Esophagus squamous epithelium (tissue), 5 donors: ENCODE results near the gene CEP112. TPM values are rescaled to one million over a fixed set of nuclear protein-coding genes. Genes with fewer than 3 reads are reported as not detected.
"Not testable (repeated sequence)": the region's sequence is repeated elsewhere in the genome, so short reads cannot be mapped to it uniquely, and the experiment has no call there.

Source experiments
- DNase-seq: peaks from one replicate; lab custom pipeline; 2025; lab: John Stamatoyannopoulos, UW
- H3K27ac ChIP-seq, 4 donors: fragments of 200-600 bp; sonication (generic); one replicate each; pipeline ENCODE4 v1.5.1; 2016 to 2019; ENCODE audit warnings: mild to moderate bottlenecking in 1 of 4
- H3K27me3 ChIP-seq, 4 donors: fragments of 200-600 bp; sonication (generic); 1 replicate in 3 of 4; 2 replicates in 1 of 4; pipeline versions ENCODE4 v1.5.1 to v1.6.0; 2017 to 2021; ENCODE audit warnings: antibody characterized with exemption in 1 of 4
- H3K36me3 ChIP-seq, 3 donors: fragments of 200-600 bp; sonication (generic); one replicate each; pipeline ENCODE4 v1.5.1; 2016 to 2019
- H3K4me1 ChIP-seq, 3 donors: fragments of 200-600 bp; sonication (generic); one replicate each; pipeline ENCODE4 v1.5.1; 2017 to 2019
- H3K4me3 ChIP-seq, 4 donors: fragments of 200-600 bp; sonication (generic); 1 replicate in 3 of 4; 2 replicates in 1 of 4; pipeline ENCODE4 v1.5.1; 2016 to 2019; ENCODE audit warnings: mild to moderate bottlenecking in 2 of 4, moderate library complexity in 1 of 4
- H3K9me3 ChIP-seq, 3 donors: fragments of 200-600 bp; sonication (generic); one replicate each; pipeline ENCODE4 v1.5.1; 2016 to 2019
- CTCF ChIP-seq, 6 experiments: fragments of 450-650 bp in 4 of 6; fragments of 200-600 bp in 2 of 6; sonication (generic) in 2 of 6; IDR thresholded peaks; one replicate each; pipeline ENCODE4 v1.5.1; 2016 to 2019; ENCODE audit warnings: antibody characterized with exemption in 6 of 6, mild to moderate bottlenecking in 4 of 6, moderate library complexity in 4 of 6
- POLR2A ChIP-seq, 4 donors: fragments of 450-650 bp; IDR thresholded peaks; one replicate each; pipeline ENCODE4 v1.6.1; 2017; ENCODE audit warnings: antibody characterized with exemption in 4 of 4, mild to moderate bottlenecking in 4 of 4, moderate library complexity in 3 of 4
- WGBS, 2 donors: methylation state at CpG; one replicate each; pipeline ENCODE4 v1.1.5; 2018; 5-methylcytosine and 5-hydroxymethylcytosine counted together
- intact Hi-C: fragments of 100-400 bp; cut with DNase I; formaldehyde crosslinking; loops from one replicate; pipeline ENCODE4 v1.15.0; 2022
- total RNA-seq, 4 donors: library from RNA; depleted of rRNA; stranded (reverse); fragments of >200 nt; gene quantifications; one replicate each; pipeline ENCODE4 v1.1.0, GENCODE V29; 2016
- donor health status: DM: yes; HTN: yes; CAD: no.

Gene CEP112
- total RNA-seq, 4 donors from 2014 or later, result 2.5 to 10.9 (median 6.4) TPM

GRCh38 chr17:65817951-65818350 lies 374.0 kb downstream of the CEP112 start:
- Histone ChIP-seq H3K9me3 (no peaks in the 10 kb centered on the region), H3K4me3 (no peak overlapping the region), H3K27ac (no peak overlapping the region), H3K36me3 (no peaks in the 10 kb centered on the region), H3K4me1 (no peaks in the 10 kb centered on the region), H3K27me3 (no peaks in the 10 kb centered on the region)
- intact Hi-C loops, result no loop called here
- WGBS, 2 donors, result 86 to 91% methylated on average over 4 of the region's 4 CpGs
- DNase-seq, result no peak
- no peak for TF ChIP-seq CTCF (IDR thresholded peaks at IDR 0.05)
- TF ChIP-seq POLR2A (IDR thresholded peaks at IDR 0.05), result no peak

- Histone ChIP-seq H3K27ac (no peak overlapping the region), H3K9me3 (no peaks in the 10 kb centered on the region), H3K36me3 (no peaks in the 10 kb centered on the region), H3K4me3 (no peak overlapping the region), H3K27me3 (no peaks in the 10 kb centered on the region), H3K4me1 (no peaks in the 10 kb centered on the region)
- TF ChIP-seq POLR2A (IDR thresholded peaks at IDR 0.05), result no peak
- no peak for TF ChIP-seq CTCF (IDR thresholded peaks at IDR 0.05)
- intact Hi-C loops, result no loop called here
- 63 to 67% methylated on average over 1 of the region's 1 CpG for WGBS, 2 donors
- DNase-seq, result no peak
Observed at GRCh38 chr17:65814418-65814817, 377.5 kb downstream of the CEP112 start.

- Histone ChIP-seq H3K4me3 (no peak overlapping the region), H3K27ac (no peak overlapping the region), H3K36me3 (no peaks in the 10 kb centered on the region), H3K4me1 (no peaks in the 10 kb centered on the region), H3K9me3 (peaks cover 0 to 3% (median 0%) of the 10 kb centered on the region in 3 donors), H3K27me3 (no peaks in the 10 kb centered on the region)
- no peak for DNase-seq
- intact Hi-C loops, result no loop called here
- TF ChIP-seq CTCF (IDR thresholded peaks at IDR 0.05) (no peak), POLR2A (IDR thresholded peaks at IDR 0.05) (no peak)
- 66 to 70% methylated on average over 3 of the region's 3 CpGs for WGBS, 2 donors
Observed at GRCh38 chr17:65813306-65813705, 378.6 kb downstream of the CEP112 start.

- H3K27me3 ChIP-seq, result no peaks in the 10 kb centered on the region
- no peak overlapping the region for H3K27ac ChIP-seq
- WGBS, 2 donors, result 56 to 63% methylated on average over 3 of the region's 3 CpGs
- peaks cover 0 to 14% (median 8%) of the 10 kb centered on the region in 3 donors for H3K9me3 ChIP-seq
- no peak for DNase-seq
- intact Hi-C loops, result no loop called here
- no peaks in the 10 kb centered on the region for H3K4me1 ChIP-seq
- no peaks in the 10 kb centered on the region for H3K36me3 ChIP-seq
- no peak overlapping the region for H3K4me3 ChIP-seq
- TF ChIP-seq CTCF (IDR thresholded peaks at IDR 0.05) (no peak), POLR2A (IDR thresholded peaks at IDR 0.05) (no peak)
Observed at GRCh38 chr17:65811043-65811442, 380.9 kb downstream of the CEP112 start.

GRCh38 chr17:65809366-65809765 lies 382.6 kb downstream of the CEP112 start:
- TF ChIP-seq POLR2A (IDR thresholded peaks at IDR 0.05), result no peak
- no peak for TF ChIP-seq CTCF (IDR thresholded peaks at IDR 0.05)
- 35 to 45% methylated on average over 2 of the region's 2 CpGs for WGBS, 2 donors

GRCh38 chr17:65808566-65808965 lies 383.4 kb downstream of the CEP112 start:
- DNase-seq, H3K4me3 ChIP-seq, H3K27me3 ChIP-seq, H3K36me3 ChIP-seq, H3K27ac ChIP-seq, H3K4me1 ChIP-seq, intact Hi-C loops: not testable (repeated sequence)
- 62 to 75% methylated on average over 1 of the region's 1 CpG for WGBS, 2 donors
- peaks cover 0 to 14% (median 8%) of the 10 kb centered on the region in 3 donors for H3K9me3 ChIP-seq

More at GRCh38 chr17:65809366-65809765, 382.6 kb downstream of the CEP112 start:
- Histone ChIP-seq H3K4me3 (no peak overlapping the region), H3K36me3 (no peaks in the 10 kb centered on the region), H3K4me1 (no peaks in the 10 kb centered on the region), H3K9me3 (peaks cover 0 to 14% (median 8%) of the 10 kb centered on the region in 3 donors), H3K27me3 (no peaks in the 10 kb centered on the region), H3K27ac (no peak overlapping the region)
- intact Hi-C loops, result no loop called here
- DNase-seq, result no peak
